GM23338 (cell line): ENCODE measurements around the gene DIABLO.

Source experiments
- CTCF ChIP-seq, 2 experiments: fragments of 200-600 bp in 1 of 2; sonication (generic) in 1 of 2; conservative IDR thresholded peaks; 2 replicates each; pipeline versions ENCODE4 v1.5.1 to v1.6.1; 2016 to 2017; ENCODE audit warnings: antibody characterized with exemption in 2 of 2, low read depth in 2 of 2, mild to moderate bottlenecking in 2 of 2, moderate library complexity in 1 of 2
- POLR2AphosphoS5 ChIP-seq: IDR thresholded peaks from 2 replicates; pipeline ENCODE4 v1.6.1; 2016; ENCODE audit warnings: antibody characterized with exemption, low read depth
- REST ChIP-seq: IDR thresholded peaks from one replicate; pipeline ENCODE4 v1.6.1; 2018; ENCODE audit warnings: antibody characterized with exemption; ENCODE audit not compliant: unreplicated experiment
- ZNF331 ChIP-seq: fragments of 250-450 bp; sonication (Bioruptor Pico); IDR thresholded peaks from 2 replicates; pipeline ENCODE4 v1.5.0; 2020; ENCODE audit warnings: low read depth, mild to moderate bottlenecking, moderate library complexity

- no peak for TF ChIP-seq CTCF (conservative IDR thresholded peaks at IDR 0.05; ENCODE audit: low read depth in 2 of 2)
- no peak for TF ChIP-seq POLR2AphosphoS5
- no peak for TF ChIP-seq REST
- no peak for TF ChIP-seq ZNF331 (CRISPR knock-in tag)
Observed at GRCh38 chr12:122162976-122163375, 62.9 kb downstream of the DIABLO start.
